DND-41 (cell line): ENCODE data around the gene EGFLAM.
"Not testable (repeated sequence)": the region's sequence is repeated elsewhere in the genome, so short reads cannot be mapped to it uniquely, and the experiment has no call there.

Source experiments
- CTCF ChIP-seq: IDR thresholded peaks from 2 replicates; pipeline ENCODE4 v1.5.1; 2012; ENCODE audit warnings: borderline replicate concordance, low read length, moderate library complexity, mild to moderate bottlenecking; ENCODE audit not compliant: poor library complexity, severe bottlenecking; ENCODE audit errors: extremely low read depth
- EZH2 ChIP-seq: IDR thresholded peaks from 3 replicates; pipeline ENCODE4 v1.6.1; 2012; ENCODE audit warnings: borderline replicate concordance, low read depth, mild to moderate bottlenecking, moderate library complexity, low read length, inconsistent platforms; ENCODE audit not compliant: severe bottlenecking

- TF ChIP-seq CTCF, EZH2: not testable (repeated sequence)
Observed at GRCh38 chr5:38333181-38333580, 74.8 kb downstream of the EGFLAM start.
